ENCODE measurements around the gene CSH2.
A peak's percentile ranks its signal among the peaks of the same experiment; 100 is the strongest.

DNA sequence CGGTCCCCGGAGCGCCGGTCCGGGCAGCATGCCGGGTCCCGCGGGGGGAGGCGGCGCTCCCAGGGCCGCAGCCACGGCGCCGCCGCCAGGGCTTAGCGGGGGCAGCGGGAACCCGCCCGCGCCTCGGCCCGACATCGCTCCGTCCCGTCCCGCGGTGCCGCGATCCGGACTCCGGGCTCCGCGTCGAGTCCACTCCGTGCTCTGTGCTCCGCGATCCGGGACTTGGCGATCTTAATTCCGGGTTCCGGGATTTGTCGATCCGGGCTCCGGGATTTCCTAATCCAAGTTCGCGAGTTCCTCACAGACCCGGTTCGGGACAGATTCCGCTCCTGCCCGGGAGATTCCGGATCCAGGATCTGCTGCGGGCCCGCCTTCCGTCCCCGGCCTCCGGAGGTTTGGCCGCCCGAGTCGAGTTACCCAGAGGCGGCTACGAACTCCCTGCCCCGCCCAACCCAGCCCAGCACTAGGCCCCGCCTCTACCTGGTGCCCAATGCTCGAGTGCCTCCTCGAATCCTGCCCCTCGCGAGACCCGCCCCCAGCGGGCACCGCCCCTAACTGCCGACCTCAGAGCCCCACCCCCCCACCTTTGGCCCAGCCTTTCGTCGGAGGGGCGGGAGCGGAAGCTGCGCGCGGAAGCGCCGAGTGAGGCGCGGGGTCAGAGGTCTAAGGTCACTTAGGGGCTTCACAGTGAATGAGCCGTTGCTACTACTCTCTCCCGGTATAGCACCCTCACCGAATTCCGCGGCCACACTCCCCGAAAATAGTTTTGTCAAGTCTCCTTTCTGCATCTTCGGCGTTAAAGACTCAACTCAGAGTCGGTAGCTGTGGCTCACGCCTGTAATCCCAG is 30.7 kb downstream of the CSH2 start, which contains the start of gene SMARCD2:
- TF ChIP-seq ZBTB7A (IDR thresholded peaks at IDR 0.05; ENCODE audit: low read depth): no peak; the same call in 1 of the 2 replicates
- TF ChIP-seq EGR1 (IDR thresholded peaks at IDR 0.05): peak; percentile 48; the same call in 1 of the 2 replicates
- TF ChIP-seq, protein P1, sequence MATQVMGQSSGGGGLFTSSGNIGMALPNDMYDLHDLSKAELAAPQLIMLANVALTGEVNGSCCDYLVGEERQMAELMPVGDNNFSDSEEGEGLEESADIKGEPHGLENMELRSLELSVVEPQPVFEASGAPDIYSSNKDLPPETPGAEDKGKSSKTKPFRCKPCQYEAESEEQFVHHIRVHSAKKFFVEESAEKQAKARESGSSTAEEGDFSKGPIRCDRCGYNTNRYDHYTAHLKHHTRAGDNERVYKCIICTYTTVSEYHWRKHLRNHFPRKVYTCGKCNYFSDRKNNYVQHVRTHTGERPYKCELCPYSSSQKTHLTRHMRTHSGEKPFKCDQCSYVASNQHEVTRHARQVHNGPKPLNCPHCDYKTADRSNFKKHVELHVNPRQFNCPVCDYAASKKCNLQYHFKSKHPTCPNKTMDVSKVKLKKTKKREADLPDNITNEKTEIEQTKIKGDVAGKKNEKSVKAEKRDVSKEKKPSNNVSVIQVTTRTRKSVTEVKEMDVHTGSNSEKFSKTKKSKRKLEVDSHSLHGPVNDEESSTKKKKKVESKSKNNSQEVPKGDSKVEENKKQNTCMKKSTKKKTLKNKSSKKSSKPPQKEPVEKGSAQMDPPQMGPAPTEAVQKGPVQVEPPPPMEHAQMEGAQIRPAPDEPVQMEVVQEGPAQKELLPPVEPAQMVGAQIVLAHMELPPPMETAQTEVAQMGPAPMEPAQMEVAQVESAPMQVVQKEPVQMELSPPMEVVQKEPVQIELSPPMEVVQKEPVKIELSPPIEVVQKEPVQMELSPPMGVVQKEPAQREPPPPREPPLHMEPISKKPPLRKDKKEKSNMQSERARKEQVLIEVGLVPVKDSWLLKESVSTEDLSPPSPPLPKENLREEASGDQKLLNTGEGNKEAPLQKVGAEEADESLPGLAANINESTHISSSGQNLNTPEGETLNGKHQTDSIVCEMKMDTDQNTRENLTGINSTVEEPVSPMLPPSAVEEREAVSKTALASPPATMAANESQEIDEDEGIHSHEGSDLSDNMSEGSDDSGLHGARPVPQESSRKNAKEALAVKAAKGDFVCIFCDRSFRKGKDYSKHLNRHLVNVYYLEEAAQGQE (IDR thresholded peaks at IDR 0.05; ENCODE audit: low read depth): 0 out of 2 replicates have a peak, but pooled peaks have one; percentile 10
- peak; percentile 40; the same call in 1 of the 2 replicates for TF ChIP-seq CEBPB (IDR thresholded peaks at IDR 0.05)
- TF ChIP-seq EP300 (IDR thresholded peaks at IDR 0.05; ENCODE audit: borderline replicate concordance): 0 out of 2 replicates have a peak, but pooled peaks have one; percentile 12
- no peak for TF ChIP-seq NFIC (IDR thresholded peaks at IDR 0.05)
- TF ChIP-seq RAD21 (IDR thresholded peaks at IDR 0.05; ENCODE audit: low read depth): 0 out of 2 replicates have a peak, but pooled peaks have one; percentile 4
- TF ChIP-seq TEAD4 (IDR thresholded peaks at IDR 0.05): peak; percentile 78
- TF ChIP-seq YY1 (IDR thresholded peaks at IDR 0.05; ENCODE audit: low read depth): peak; percentile 81
- peak; percentile 67; the same call in 1 of the 2 replicates for TF ChIP-seq TCF12 (IDR thresholded peaks at IDR 0.05; ENCODE audit: low read depth)
